IPS-18a (cell line): ENCODE measurements around the gene UNC5C.

Experiments used
- H3K27ac ChIP-seq: one replicate; pipeline ENCODE4 v1.5.1; 2013; ENCODE audit warnings: low read length
- H3K27me3 ChIP-seq: one replicate; pipeline ENCODE4 v1.6.1; 2013; ENCODE audit warnings: mild to moderate bottlenecking, low read length; ENCODE audit not compliant: control insufficient read depth, insufficient read depth
- H3K36me3 ChIP-seq: one replicate; pipeline ENCODE4 v1.6.1; 2013; ENCODE audit warnings: low read depth, low read length; ENCODE audit not compliant: control insufficient read depth
- H3K4me1 ChIP-seq: one replicate; pipeline ENCODE4 v1.6.1; 2013; ENCODE audit warnings: low read depth, low read length; ENCODE audit not compliant: control insufficient read depth
- H3K4me3 ChIP-seq: one replicate; pipeline ENCODE4 v1.5.1; 2013; ENCODE audit warnings: low read length
- H3K9ac ChIP-seq: one replicate; pipeline ENCODE4 v1.6.1; 2013; ENCODE audit warnings: mild to moderate bottlenecking, low read length, moderate library complexity
- H3K9me3 ChIP-seq: one replicate; pipeline ENCODE4 v1.6.1; 2013; ENCODE audit warnings: low read depth, low read length; ENCODE audit not compliant: control insufficient read depth

UNC5C gene

DNA sequence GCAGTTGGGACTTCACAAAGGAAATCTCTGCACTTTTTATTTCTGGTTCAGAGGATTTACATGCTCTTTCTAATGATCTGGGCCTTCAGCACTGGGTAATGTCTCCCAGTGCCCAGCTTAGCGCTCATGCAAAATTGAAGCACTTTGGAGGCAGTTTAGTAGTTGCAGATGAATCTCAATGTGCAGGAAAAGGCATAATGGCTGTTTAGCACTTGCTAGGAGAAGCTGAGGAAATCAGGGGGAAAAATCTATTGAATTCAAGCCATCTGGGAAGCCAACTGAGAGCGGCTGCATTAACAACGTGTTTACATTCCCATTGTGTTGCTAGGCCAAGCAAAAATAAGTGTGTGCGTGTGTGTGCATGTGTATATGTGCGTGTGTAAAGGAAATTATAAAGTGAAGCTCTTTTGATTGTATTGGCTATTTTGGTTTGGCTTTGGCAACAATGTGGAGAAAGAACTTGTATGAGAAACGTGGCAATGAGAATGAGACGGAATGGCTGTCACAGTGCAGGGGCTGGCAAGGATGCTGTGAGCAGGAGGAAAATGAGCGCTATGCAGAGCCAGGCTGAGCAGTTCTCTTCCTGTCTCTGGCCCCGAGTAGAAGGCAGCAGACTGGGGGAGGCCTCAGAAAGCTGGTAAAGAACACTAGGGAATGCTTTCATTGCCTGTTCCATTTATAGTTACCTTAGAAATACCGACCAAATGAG, 231.5 kb downstream of the UNC5C start:
- no peaks in the 10 kb centered on the region for H3K27me3 ChIP-seq

DNA sequence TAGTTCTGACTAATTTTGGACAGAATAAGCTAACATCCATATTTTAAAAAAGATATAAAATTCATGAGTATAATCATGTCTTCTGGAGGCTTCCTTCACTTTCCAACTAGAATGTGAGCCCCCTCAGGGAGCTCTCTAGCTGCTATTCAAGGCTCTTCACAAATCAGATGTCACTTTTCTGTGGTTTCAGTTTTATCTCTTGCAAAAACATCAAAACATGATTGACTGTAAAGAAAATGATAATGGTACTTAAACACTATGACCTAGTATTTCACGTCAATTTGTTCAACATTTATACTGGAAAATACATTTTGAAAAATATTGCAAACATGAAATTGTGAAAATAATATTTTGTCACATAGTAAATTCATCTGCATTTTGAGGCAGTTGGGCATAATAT, 234.2 kb downstream of the UNC5C start:
- Histone ChIP-seq H3K9me3 (no peaks in the 10 kb centered on the region), H3K4me3 (no peak overlapping the region), H3K4me1 (no peaks in the 10 kb centered on the region), H3K27ac (no peak overlapping the region), H3K9ac (no peak overlapping the region), H3K27me3 (no peaks in the 10 kb centered on the region), H3K36me3 (no peaks in the 10 kb centered on the region)

More for the DNA sequence above, 231.5 kb downstream of the UNC5C start:
- H3K4me3 ChIP-seq, result no peak overlapping the region
- no peak overlapping the region for H3K9ac ChIP-seq
- H3K4me1 ChIP-seq, result no peaks in the 10 kb centered on the region
- no peaks in the 10 kb centered on the region for H3K9me3 ChIP-seq
- H3K36me3 ChIP-seq, result no peaks in the 10 kb centered on the region
- H3K27ac ChIP-seq, result no peak overlapping the region

DNA sequence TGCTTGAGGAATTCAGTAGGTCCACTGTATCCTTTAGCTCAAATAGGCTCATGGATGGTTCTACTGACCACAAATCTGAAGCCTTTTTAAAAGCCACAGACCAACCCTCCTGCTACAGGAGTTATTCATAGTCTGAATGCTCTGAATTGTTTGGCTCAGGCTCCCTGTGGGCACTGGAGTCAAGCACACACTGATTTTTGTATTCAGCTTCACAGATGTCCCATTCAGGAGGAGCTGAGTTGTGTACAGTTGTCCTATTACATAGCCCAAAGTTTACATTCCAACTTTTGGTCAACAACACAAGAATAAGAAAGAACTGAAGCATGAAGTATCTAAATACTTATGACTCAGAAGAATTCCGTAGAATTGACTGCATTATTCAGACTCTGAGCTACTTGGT, 243.9 kb downstream of the UNC5C start:
- Histone ChIP-seq H3K4me1 (peaks cover 9% of the 10 kb centered on the region), H3K36me3 (no peaks in the 10 kb centered on the region), H3K9me3 (no peaks in the 10 kb centered on the region), H3K27me3 (no peaks in the 10 kb centered on the region), H3K9ac (no peak overlapping the region), H3K27ac (no peak overlapping the region), H3K4me3 (no peak overlapping the region)

DNA sequence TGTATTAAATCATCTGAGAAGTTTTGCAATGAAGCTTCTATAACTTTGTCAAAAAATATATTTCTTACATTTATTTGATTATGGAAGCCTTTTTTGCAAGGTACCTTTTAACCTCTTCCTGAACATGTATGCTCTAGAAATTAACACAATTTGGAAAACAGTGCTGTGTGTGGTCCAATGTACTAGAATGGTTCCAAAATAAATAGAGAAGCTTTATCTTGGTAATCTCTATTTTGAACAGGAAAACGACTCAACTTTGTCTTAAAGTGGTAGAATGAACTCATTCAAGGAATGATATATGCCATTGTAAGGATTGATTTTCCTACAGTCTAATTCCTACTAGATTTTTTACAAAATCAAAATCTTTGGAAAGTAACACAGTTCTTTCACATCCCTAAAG, 248.5 kb downstream of the UNC5C start:
- no peak overlapping the region for H3K4me3 ChIP-seq
- no peaks in the 10 kb centered on the region for H3K36me3 ChIP-seq
- H3K27ac ChIP-seq, result no peak overlapping the region
- H3K27me3 ChIP-seq, result no peaks in the 10 kb centered on the region
- H3K9me3 ChIP-seq, result no peaks in the 10 kb centered on the region
- no peak overlapping the region for H3K9ac ChIP-seq
- peaks cover 9% of the 10 kb centered on the region for H3K4me1 ChIP-seq

DNA sequence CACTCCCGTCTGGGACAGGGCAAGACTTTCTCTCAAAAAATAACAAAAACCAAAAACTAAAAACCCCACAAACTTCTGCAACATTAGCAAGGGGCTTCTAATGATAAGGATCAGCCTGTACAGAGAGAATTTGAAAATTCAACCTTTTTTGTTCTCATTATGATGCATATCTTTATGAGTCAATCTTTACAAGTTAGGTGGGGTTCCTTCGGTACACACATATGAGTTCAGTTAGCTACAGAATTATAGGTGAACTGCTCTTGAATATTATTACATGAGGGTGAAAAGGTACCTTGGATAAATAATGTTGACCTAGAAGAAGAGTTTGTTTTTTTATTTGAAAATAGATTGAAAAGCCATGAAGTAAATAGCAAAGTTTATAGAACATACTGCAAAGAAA, 252.7 kb downstream of the UNC5C start:
- Histone ChIP-seq H3K27me3 (no peaks in the 10 kb centered on the region), H3K9me3 (no peaks in the 10 kb centered on the region), H3K4me3 (no peak overlapping the region), H3K27ac (no peak overlapping the region), H3K9ac (no peak overlapping the region), H3K36me3 (no peaks in the 10 kb centered on the region), H3K4me1 (no peaks in the 10 kb centered on the region)

DNA sequence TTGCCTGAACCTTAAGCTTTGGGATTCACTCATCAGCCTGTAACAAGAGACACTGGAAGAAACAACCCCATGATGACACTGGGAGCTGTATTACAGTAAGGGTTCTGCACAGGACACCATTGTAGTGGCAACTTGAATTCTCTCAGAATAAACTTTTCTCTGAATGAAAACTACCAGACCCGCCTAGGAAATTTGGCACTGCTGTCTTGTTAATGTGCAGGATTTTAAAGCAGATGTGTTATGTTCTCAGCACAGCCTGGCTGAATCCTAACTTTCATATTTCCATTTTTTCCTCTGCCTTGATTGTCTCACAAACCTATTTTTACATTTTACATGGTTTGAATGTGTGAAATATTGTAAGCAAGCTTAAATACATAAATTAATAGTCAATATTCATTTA, 253.6 kb downstream of the UNC5C start:
- no peak overlapping the region for H3K4me3 ChIP-seq
- no peak overlapping the region for H3K27ac ChIP-seq
- H3K27me3 ChIP-seq, result no peaks in the 10 kb centered on the region
- H3K9me3 ChIP-seq, result no peaks in the 10 kb centered on the region
- no peak overlapping the region for H3K9ac ChIP-seq
- H3K36me3 ChIP-seq, result no peaks in the 10 kb centered on the region
- no peaks in the 10 kb centered on the region for H3K4me1 ChIP-seq

DNA sequence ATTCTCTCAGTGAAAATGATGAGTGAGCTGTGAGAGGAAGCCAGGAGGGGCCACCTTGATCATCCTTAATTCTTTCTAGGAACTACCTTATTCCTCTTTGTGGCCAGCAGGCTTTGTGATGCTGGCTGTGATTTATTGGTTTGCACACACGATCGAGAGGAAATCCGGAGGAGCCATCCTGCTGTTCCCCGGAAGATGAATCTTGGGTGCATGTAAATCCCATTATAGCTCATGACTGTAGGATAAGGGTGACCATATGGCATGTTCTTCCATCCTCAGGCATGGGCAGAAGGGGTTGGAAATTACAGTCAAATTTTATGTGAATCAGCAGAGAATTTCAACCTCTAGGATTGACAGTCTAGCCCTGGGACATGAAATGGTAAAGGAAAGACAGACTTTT, 254.5 kb downstream of the UNC5C start:
- Histone ChIP-seq H3K36me3 (no peaks in the 10 kb centered on the region), H3K27ac (no peak overlapping the region), H3K4me3 (no peak overlapping the region), H3K9ac (no peak overlapping the region), H3K9me3 (no peaks in the 10 kb centered on the region), H3K4me1 (no peaks in the 10 kb centered on the region), H3K27me3 (no peaks in the 10 kb centered on the region)

DNA sequence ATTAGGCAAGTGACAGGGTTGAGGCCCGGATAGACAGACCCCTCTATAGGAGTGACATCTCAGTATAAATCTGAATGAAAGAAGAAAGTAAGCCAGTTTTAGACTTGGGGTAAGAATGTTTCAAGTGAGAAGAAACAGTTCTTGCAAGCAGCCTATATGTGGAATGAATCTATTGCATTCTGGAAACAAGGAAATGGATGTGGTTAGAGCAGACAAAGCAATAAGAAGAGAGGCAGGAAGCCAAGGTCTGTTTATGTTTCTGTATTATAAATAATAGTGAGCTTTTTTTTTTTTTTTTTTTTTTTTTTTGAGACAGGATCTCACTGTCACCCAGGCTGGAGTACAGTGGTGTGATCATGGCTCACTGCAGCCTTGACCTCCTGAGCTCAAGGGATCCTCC, 255.8 kb downstream of the UNC5C start:
- no peak overlapping the region for H3K27ac ChIP-seq
- H3K36me3 ChIP-seq, result no peaks in the 10 kb centered on the region

DNA sequence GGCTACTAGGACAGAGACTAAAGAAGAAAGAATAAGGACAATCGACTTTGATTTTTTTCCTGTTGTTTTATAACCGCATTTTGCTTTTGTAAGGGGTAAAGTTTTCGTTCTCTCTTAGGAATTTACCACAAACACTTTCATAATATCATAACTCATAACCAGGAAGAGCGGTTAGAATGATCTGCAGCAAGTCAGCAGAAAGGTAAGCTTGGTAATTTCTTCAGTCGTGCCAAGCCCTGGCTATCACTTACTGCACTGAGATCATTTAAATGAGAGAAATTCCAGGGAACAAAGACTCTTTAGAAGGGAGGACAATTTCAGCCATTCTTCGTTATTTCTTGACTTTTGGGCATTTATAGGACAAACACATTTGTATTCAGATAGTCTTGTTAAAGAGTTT, 258.1 kb downstream of the UNC5C start:
- Histone ChIP-seq H3K4me1 (no peaks in the 10 kb centered on the region), H3K36me3 (no peaks in the 10 kb centered on the region), H3K9me3 (no peaks in the 10 kb centered on the region), H3K9ac (no peak overlapping the region), H3K27ac (no peak overlapping the region), H3K4me3 (no peak overlapping the region), H3K27me3 (no peaks in the 10 kb centered on the region)

More for the DNA sequence above, 255.8 kb downstream of the UNC5C start:
- Histone ChIP-seq H3K4me3 (no peak overlapping the region), H3K9ac (no peak overlapping the region), H3K4me1 (no peaks in the 10 kb centered on the region), H3K27me3 (no peaks in the 10 kb centered on the region), H3K9me3 (no peaks in the 10 kb centered on the region)

DNA sequence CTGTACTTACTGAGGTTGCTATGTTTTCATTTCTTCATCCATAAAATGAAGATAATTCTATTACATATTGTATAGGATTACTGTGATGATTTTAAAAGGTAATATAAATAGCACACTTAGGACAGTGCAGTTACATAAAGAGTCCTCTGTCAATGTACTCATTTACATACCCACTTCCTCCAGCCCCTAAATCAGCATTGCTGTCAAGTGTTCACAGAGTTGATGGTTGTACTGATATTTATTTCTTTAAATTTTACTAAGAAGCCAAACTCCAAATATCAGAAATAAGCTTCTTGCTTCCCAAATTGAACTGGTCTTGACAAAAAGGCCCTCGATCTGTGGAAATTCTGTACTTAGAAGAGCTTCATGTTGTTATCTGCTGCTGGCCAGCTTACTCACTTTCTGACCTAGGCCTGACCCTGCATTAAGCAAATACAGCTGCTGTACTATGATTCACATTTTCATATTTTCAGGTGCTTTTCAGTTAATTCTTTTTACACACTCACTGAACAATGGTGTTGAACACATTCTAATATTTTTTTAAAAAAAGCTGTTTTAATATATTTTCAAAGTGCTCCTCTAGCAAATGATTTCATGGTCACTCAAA, 259.6 kb downstream of the UNC5C start:
- H3K27me3 ChIP-seq, result no peaks in the 10 kb centered on the region
- no peak overlapping the region for H3K9ac ChIP-seq
- H3K4me1 ChIP-seq, result no peaks in the 10 kb centered on the region
- no peaks in the 10 kb centered on the region for H3K36me3 ChIP-seq
- H3K27ac ChIP-seq, result no peak overlapping the region
- no peaks in the 10 kb centered on the region for H3K9me3 ChIP-seq
- H3K4me3 ChIP-seq, result no peak overlapping the region

DNA sequence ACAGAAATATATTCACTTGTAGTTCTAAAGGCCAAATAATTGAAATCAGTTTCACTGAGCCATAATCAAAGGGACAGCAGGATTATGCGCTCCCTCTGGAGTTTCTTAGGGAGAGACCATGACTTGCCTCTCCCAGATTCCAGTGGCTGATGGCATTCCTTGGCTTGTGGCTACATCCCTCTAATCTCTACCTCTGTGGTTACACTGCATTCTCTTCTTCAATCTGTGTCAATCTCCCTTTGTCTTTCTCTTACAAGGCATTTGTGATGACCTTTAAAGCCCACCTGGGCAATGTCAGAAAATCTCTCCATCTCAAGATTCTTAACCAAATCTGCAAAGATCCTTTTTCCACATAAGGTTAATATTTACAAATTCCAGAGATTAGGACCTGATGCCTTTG, 260.2 kb downstream of the UNC5C start:
- Histone ChIP-seq H3K27me3 (no peaks in the 10 kb centered on the region), H3K36me3 (no peaks in the 10 kb centered on the region), H3K27ac (no peak overlapping the region), H3K4me3 (no peak overlapping the region), H3K9ac (no peak overlapping the region), H3K4me1 (no peaks in the 10 kb centered on the region), H3K9me3 (no peaks in the 10 kb centered on the region)

DNA sequence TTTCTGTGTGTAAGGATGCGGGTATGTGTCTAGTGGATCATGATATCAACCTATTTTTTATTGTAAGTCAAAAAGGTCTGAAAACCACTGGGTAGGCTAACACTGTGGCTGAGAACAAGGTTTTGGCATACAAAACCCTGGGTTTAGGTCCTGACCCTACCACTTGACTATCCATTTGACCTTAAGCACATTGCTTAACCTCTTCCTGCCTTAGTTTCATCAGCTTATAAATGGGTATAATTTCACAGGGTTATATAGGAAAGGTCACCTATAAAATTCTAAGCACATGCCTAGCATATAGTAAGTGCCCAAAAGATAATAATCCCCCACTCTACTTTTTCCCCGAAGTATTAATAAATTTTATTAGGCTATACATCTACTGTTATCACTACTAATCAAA, 263.0 kb downstream of the UNC5C start:
- no peak overlapping the region for H3K9ac ChIP-seq
- no peak overlapping the region for H3K4me3 ChIP-seq
- no peaks in the 10 kb centered on the region for H3K4me1 ChIP-seq
- no peak overlapping the region for H3K27ac ChIP-seq
- H3K36me3 ChIP-seq, result no peaks in the 10 kb centered on the region
- no peaks in the 10 kb centered on the region for H3K27me3 ChIP-seq
- H3K9me3 ChIP-seq, result no peaks in the 10 kb centered on the region
